HG03571 (cell line): ENCODE measurements around the gene PPP2R5A.

Source experiments
- ATAC-seq: cut with Tn5 transposase; IDR thresholded peaks from one replicate; pipeline ENCODE4 v1.9.1; 2021; ENCODE audit not compliant: unreplicated experiment

Gene PPP2R5A

DNA sequence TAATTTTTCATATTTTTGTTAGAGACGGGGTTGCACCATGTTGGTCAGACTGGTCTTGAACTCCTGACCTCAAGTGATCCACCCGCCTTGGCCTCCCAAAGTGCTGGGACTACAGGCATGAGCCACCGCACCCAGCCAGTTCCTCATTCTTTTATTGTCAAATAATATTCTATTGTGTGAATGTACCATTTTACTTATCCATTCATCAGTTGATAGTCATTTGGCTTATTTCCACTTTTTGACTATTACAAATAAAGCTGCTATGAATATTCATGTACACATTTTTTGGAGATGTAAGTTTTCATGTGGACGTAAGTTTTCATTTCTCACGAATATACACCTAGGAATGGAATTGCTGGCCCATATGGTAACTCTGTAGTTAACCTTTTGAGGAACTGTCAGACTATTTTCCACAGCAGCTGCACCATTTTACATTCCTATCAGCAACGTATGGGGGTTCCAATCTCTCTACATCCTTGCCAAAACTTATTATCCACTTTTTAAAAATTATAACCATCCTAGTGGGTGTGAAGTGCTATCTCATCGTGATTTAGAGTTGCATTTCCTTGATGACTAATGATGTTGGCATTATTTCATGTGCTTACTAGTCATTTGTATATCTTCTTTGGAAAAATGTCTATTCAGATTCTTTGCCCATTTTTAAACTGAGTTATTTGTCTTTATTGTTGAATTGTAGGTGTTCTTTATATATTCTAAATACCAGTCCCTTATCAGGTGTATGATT lies 116.8 kb downstream of the PPP2R5A start:
- no peak for ATAC-seq

DNA sequence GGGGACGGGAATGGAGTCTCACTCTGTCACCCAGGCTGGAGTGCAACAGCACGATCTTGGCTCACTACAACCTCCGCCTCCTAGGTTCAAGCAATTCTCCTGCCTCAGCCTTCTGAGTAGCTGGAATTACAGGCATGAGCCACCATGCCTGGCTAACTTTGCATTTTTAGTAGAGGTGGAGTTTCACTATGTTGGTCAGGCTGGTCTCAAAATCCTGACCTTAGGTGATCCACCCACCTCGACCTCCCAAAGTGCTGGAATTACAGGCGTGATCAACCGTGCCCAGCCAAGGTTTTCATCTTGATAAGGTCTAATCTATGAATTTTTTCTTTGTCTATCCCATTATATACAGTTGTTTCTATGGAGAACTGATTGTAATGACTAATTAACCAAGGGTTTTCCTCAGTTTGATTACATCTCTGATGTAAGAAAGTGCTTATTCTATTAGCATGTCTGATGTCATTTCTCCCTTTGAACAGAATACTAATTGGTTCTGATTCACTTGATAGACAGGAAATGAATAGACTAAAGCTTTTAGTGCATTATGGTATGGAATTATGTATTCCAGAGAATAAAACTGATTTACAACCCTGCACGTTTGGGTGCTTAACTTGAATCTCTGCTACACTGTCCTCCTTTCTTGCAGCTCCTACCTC lies 117.6 kb downstream of the PPP2R5A start:
- no peak for ATAC-seq

DNA sequence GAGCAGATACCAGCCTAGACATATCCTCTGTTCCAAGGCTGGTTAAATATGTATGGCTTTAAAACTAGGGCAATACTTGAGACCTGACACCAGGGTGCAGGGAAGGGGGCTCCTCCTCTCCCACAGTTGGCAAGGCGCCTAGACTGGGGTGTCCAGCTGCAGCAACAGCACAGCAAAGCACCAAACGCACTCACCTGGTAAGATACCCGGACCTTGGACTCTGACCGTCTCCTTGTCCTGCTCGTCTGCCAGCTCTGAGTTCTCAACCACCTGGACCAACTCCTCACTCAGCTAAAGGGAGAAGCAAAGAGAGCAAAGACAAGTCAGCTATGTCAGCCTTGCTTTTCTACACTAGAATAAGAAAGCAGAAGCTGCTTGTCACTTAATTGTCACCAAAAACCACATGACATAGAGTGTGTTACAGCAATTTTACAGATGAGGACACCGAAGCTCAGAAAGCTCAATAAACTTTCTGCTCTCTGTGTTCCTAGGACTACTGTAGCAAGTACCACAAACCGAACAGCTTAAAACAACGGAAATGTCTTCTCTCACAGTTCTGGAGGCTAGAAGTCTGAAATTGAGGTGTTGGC lies 125.1 kb downstream of the PPP2R5A start:
- no peak for ATAC-seq
